T-helper 17 cell (primary cell): Measurements from ENCODE around the gene EXD2. TPM values are rescaled to one million over a fixed set of nuclear protein-coding genes. Genes with fewer than 3 reads are reported as not detected.
A peak's percentile ranks its signal among the peaks of the same experiment; 100 is the strongest.

Experiments
- ATAC-seq: fragments of 150-1000 bp; cut with Tn5 transposase; 2 replicates; pipeline ENCODE4 v1.10.0; 2021; ENCODE audit warnings: mild to moderate bottlenecking, moderate library complexity
- DNase-seq, 3 donors: peaks; one replicate each; pipeline versions ENCODE4 v3.0.0 to v3.0.0-alpha.2; 2020 to 2021
- H3K9me3 ChIP-seq: one replicate; pipeline ENCODE4 v1.7.0; 2013; ENCODE audit warnings: low read length, mild to moderate bottlenecking; ENCODE audit not compliant: control insufficient read depth, poor library complexity, severe bottlenecking
- H3K27ac Mint-ChIP-seq: one replicate; pipeline ENCODE4 v1.8.0; 2022; ENCODE audit warnings: mild to moderate bottlenecking, moderate library complexity, mixed read lengths
- H3K27me3 Mint-ChIP-seq: one replicate; pipeline ENCODE4 v1.8.0; 2022; ENCODE audit warnings: mixed read lengths
- H3K36me3 Mint-ChIP-seq: one replicate; pipeline ENCODE4 v1.8.0; 2022; ENCODE audit warnings: low read depth, mixed read lengths
- H3K4me1 Mint-ChIP-seq: one replicate; pipeline ENCODE4 v1.8.0; 2022; ENCODE audit warnings: mild to moderate bottlenecking, mixed read lengths
- H3K4me3 Mint-ChIP-seq: one replicate; pipeline ENCODE4 v1.8.0; 2022; ENCODE audit warnings: mild to moderate bottlenecking, moderate library complexity, mixed read lengths
- total RNA-seq, 4 donors: library from RNA in 2 of 4; stranded (reverse) in 2 of 4; gene quantifications; one replicate each; pipeline ENCODE4 v1.2.3 and lab custom pipeline; 2022 to 2026

EXD2 gene
- total RNA-seq, 2 donors from 2014 or later: 4.6 to 5.1 TPM

DNA sequence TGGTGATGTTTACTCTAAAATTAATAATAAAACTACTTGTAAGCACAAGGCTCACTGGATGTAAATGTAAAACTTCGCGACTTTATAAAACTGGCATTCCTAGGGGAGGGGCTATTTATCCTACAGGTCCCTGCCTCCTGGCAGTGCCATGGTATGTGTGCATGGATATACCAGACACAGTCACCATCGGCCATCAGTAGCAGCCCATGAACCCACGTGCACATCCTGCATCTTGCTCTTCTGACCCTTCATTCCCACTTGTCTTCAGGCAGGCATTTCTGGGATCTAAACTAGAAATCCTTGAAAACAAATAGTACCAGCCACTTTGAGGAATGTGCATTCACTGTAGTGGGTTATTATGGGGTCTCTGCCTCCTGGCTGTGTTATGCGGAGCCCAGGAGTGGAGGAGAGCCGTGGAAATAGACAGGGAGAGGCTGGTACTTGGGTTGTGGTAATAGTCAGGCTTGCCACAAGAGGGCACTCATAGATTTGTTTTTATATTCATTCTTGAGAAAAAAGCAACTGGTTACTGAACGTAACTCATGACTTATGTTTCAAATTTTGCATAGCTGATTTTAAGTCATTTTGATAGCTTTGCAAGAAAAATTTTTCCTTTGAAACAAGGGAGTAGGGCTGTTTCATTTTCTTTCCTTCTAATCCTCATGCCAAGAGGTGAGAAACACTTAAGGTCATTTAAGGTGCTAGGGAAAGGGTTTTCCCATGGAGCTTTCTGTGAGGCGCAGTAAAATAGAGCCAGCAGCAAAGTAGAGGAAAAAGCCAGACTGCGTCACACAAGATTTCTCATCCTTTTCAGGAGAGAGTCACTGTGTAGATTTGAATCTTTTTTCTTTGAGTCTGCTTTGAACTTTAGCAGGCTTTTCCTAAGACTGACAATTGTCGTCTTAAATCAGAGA, 51.3 kb downstream of the EXD2 start:
- Mint-ChIP-seq H3K4me3 (no peak overlapping the region), H3K4me1 (peaks cover 4% of the 10 kb centered on the region), H3K27me3 (peaks cover 4% of the 10 kb centered on the region), H3K36me3 (no peaks in the 10 kb centered on the region), H3K27ac (no peak overlapping the region)
- DNase-seq (peak in 1 of 3 donors; percentile 31), ATAC-seq (peak; percentile 72)
- H3K9me3 ChIP-seq: no peaks in the 10 kb centered on the region

DNA sequence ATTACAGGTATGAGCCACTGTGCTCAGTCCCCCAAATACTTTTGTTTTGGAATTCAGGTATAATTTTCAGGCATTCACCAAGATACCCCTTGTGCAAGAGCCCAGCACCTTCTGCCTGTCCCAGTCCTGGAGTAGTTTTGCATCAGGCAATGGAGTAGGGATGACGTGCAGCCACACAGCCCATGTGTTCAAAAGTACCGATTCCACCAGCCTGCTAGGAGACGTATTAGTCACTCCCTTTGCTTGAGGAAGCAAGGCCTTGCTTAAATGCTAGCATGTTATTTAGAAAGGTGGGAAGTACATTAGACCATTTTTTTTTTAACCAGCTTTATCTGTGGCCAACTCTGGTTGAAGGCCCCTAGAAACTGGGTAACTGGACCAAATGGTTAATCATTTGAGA, 53.6 kb downstream of the EXD2 start:
- Mint-ChIP-seq H3K4me1 (peaks cover 4% of the 10 kb centered on the region), H3K27ac (no peak overlapping the region), H3K27me3 (peaks cover 4% of the 10 kb centered on the region), H3K4me3 (no peak overlapping the region), H3K36me3 (no peaks in the 10 kb centered on the region)
- no peak for DNase-seq
- no peaks in the 10 kb centered on the region for H3K9me3 ChIP-seq
- ATAC-seq: no peak

DNA sequence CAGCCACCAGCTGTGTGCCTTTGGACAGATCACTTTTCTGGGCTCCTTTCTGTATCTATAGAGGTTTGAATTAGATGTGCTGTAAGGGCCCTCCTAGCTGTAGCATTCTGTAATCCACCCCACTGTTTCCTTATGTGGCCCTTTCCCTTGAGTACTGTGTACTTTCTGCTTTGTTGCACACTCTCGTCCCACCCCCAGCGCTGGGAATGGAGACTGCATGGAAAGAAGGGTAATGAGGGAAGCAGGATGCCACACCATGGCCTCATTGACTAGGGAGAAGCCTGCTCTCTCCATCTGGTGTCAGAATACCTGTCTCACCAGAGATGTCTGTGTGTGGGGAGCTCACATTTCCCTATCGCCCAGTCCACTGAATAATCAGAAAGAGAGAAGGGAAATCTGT, 55.0 kb downstream of the EXD2 start:
- Mint-ChIP-seq H3K27ac (no peak overlapping the region), H3K4me1 (peaks cover 4% of the 10 kb centered on the region), H3K4me3 (no peak overlapping the region), H3K36me3 (no peaks in the 10 kb centered on the region), H3K27me3 (peaks cover 16% of the 10 kb centered on the region)
- no peaks in the 10 kb centered on the region for H3K9me3 ChIP-seq
- no peak for DNase-seq
- ATAC-seq: no peak

DNA sequence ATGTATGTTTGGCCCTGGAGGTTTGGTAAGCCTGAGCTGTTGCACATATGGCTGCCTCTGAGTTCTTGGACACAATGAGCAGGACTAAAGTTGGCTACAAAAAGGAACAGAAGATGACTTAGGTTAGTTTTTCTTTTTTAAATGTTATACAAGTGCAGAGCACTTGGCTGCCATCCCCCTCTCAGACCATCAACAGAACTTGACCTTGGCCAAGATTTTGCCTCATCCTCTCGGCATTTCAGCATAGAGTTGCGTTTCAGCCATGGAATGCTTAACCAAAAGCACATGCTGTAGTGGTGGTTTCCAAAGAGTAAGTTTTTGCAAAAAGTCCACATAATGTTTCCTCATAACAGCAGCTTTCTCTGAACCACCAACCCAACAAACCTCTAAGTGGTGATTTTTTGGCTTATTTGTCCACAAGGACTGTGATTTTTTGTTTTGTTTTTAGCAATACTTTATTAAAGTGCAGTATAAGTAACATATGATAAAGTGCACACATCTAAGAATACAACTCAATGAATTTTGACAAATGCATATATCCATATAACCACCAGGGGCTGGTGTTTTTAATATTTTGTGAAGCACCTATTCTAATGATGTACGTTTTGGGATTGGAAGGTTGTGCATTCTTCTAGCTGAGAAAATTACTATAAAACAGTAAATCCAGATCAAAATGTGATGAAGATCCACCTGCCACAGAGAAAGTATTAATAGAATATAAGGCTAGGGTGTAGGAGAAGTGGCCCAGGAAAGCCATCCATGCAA, 56.6 kb downstream of the EXD2 start:
- no peaks in the 10 kb centered on the region for H3K4me1 Mint-ChIP-seq
- H3K4me3 Mint-ChIP-seq: no peak overlapping the region
- DNase-seq (no peak), ATAC-seq (no peak)
- H3K27me3 Mint-ChIP-seq: peaks cover 27% of the 10 kb centered on the region
- no peaks in the 10 kb centered on the region for H3K36me3 Mint-ChIP-seq
- H3K27ac Mint-ChIP-seq: no peak overlapping the region
- H3K9me3 ChIP-seq: no peaks in the 10 kb centered on the region

DNA sequence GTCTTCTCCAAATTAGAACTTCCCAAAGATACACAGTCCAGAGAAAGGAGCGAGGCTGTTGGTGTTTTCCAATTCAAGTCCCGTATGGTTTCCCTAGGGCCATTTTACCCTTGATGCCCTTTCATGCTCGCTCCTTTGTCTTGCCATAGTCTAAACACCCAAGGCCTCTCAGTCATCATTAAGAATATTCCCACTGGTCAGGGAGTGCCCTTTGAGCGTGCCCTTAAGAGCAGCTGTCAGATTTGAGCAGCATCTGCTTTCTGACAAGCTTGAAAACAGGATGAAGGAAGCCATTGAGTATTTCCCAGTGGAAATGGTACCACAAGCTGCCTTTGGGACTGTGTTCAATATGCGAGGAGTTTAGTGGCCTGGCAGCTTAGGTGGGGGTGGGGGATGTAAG, 58.3 kb downstream of the EXD2 start:
- H3K9me3 ChIP-seq: no peaks in the 10 kb centered on the region
- H3K27ac Mint-ChIP-seq: no peak overlapping the region
- H3K36me3 Mint-ChIP-seq: peaks cover 3% of the 10 kb centered on the region
- DNase-seq: no peak
- no peak for ATAC-seq
- H3K4me1 Mint-ChIP-seq: no peaks in the 10 kb centered on the region
- peaks cover 37% of the 10 kb centered on the region for H3K27me3 Mint-ChIP-seq
- H3K4me3 Mint-ChIP-seq: no peak overlapping the region

- H3K27me3 Mint-ChIP-seq: peaks cover 55% of the 10 kb centered on the region
- H3K4me1 Mint-ChIP-seq: peaks cover 4% of the 10 kb centered on the region
- peaks cover 6% of the 10 kb centered on the region for H3K36me3 Mint-ChIP-seq
- DNase-seq (no peak), ATAC-seq (no peak)
- no peak overlapping the region for H3K27ac Mint-ChIP-seq
- no peak overlapping the region for H3K4me3 Mint-ChIP-seq
- H3K9me3 ChIP-seq: no peaks in the 10 kb centered on the region
Observed at GRCh38 chr14:69252851-69253250, 61.6 kb downstream of the EXD2 start.

- DNase-seq (no peak), ATAC-seq (no peak)
- H3K9me3 ChIP-seq: no peaks in the 10 kb centered on the region
- Mint-ChIP-seq H3K4me1 (peaks cover 8% of the 10 kb centered on the region), H3K4me3 (peak overlapping the region; percentile 28), H3K36me3 (peaks cover 9% of the 10 kb centered on the region), H3K27me3 (peaks cover 74% of the 10 kb centered on the region), H3K27ac (no peak overlapping the region)
Observed at GRCh38 chr14:69259168-69259526, 67.8 kb downstream of the EXD2 start.

DNA sequence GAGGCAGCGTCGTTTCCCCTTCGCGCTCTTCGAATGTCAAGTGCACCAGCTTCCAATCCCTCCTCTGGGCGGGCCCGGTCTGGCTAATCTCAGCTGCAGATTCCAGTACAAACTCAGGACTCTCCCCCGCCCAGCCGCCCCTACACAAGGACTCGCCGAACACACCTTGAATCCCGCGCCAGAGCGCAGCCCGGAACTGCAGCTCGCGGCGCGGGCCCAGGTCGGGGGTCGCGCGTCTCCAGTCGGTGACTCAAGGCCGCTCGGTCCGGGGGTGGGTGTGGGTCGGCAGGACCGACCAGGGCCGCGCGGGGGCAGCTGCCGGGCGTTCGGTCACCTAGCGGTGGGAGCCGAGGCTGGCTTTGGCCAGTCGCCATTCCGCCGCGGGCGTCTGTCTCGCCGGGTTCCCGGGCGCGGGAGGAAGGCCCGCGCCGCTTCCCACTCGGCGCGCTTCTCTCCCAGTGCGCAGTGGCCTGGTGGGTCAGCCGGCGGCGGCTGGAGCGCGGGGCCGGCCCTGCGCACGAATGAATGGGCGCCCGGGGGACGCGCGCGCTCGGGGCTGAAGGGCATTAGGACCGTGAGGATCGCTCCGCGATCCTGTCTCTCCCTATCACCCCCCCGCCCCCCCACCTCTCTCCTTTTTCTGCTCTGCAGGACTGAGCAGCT, 68.4 kb downstream of the EXD2 start, which contains the start of gene GALNT16:
TSS of gene GALNT16 (plus strand) at position 632 of the 663 bp plus-strand sequence. CDS start 133 bp downstream, outside the sequence.
- H3K36me3 Mint-ChIP-seq: peaks cover 9% of the 10 kb centered on the region
- no peak for DNase-seq
- H3K27me3 Mint-ChIP-seq: peaks cover 71% of the 10 kb centered on the region
- ATAC-seq: no peak
- peaks cover 8% of the 10 kb centered on the region for H3K4me1 Mint-ChIP-seq
- no peaks in the 10 kb centered on the region for H3K9me3 ChIP-seq
- H3K27ac Mint-ChIP-seq: no peak within 1 kb of the TSS
- peak within 1 kb of the TSS; percentile 87 for H3K4me3 Mint-ChIP-seq

- Mint-ChIP-seq H3K27ac (no peak overlapping the region), H3K4me3 (peak overlapping the region; percentile 87), H3K36me3 (peaks cover 9% of the 10 kb centered on the region), H3K27me3 (peaks cover 64% of the 10 kb centered on the region), H3K4me1 (peaks cover 6% of the 10 kb centered on the region)
- ATAC-seq (no peak), DNase-seq (no peak)
- no peaks in the 10 kb centered on the region for H3K9me3 ChIP-seq
Observed at GRCh38 chr14:69260190-69260860, 69.0 kb downstream of the EXD2 start.

GRCh38 chr14:69260861-69261564, 69.7 kb downstream of the EXD2 start:
- Mint-ChIP-seq H3K27ac (no peak overlapping the region), H3K4me3 (peak overlapping the region; percentile 87), H3K4me1 (peaks cover 4% of the 10 kb centered on the region), H3K36me3 (peaks cover 9% of the 10 kb centered on the region), H3K27me3 (peaks cover 57% of the 10 kb centered on the region)
- no peaks in the 10 kb centered on the region for H3K9me3 ChIP-seq
- ATAC-seq (peak; percentile 77), DNase-seq (no peak)

DNA sequence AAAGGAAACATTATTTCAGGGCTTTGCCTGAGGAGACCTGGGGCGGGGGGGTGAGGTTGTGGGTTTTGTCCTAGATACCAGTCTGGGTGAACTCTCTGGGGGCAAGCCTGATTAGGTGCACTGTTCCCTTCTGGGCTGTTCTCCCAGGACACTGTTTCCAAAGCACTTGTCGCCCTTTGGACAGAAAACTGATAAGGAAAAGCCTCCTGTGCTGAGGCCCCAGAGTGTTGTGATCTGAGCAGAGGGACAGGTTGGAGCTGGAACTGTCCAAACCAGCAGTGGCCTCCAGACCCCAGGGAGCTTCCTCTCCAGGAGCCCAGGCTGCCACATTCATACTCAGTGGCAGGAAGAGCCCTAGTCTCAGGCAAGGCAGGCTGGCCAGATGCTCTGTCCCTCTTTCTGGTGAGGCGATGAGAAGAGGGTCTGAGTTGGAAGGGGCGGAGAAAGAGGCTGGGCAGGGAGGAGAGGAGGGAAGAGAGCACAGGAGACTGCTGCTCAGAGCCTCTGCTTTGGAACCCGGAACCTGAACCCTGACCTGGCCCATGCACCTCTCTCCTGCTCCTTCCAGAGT, 70.5 kb downstream of the EXD2 start:
- Mint-ChIP-seq H3K4me3 (peak overlapping the region; percentile 87), H3K27me3 (peaks cover 49% of the 10 kb centered on the region), H3K27ac (no peak overlapping the region), H3K36me3 (peaks cover 9% of the 10 kb centered on the region), H3K4me1 (peaks cover 4% of the 10 kb centered on the region)
- no peaks in the 10 kb centered on the region for H3K9me3 ChIP-seq
- DNase-seq (no peak), ATAC-seq (no peak)

GRCh38 chr14:69262516-69262915, 71.2 kb downstream of the EXD2 start:
- no peaks in the 10 kb centered on the region for H3K9me3 ChIP-seq
- H3K27ac Mint-ChIP-seq: no peak overlapping the region
- H3K27me3 Mint-ChIP-seq: peaks cover 49% of the 10 kb centered on the region
- H3K4me1 Mint-ChIP-seq: peaks cover 4% of the 10 kb centered on the region
- peak overlapping the region; percentile 28 for H3K4me3 Mint-ChIP-seq
- no peak for ATAC-seq
- no peak for DNase-seq
- peaks cover 9% of the 10 kb centered on the region for H3K36me3 Mint-ChIP-seq
